ENCODE data around the gene PIEZO2.

GRCh38 chr18:10942998-10943397 is 206.4 kb downstream of the PIEZO2 start:
- TF ChIP-seq CTCF (conservative IDR thresholded peaks at IDR 0.05) = no peak
- TF ChIP-seq ZFX (IDR thresholded peaks at IDR 0.05) = no peak

Data from C4-2B (cell line).